ENCODE results near the gene WNT6.

WNT6 gene

GRCh38 chr2:218888341-218888740 is 28.7 kb downstream of the WNT6 start:
- in situ Hi-C loops (cut with MboI; ENCODE audit: low sequenced_read_pairs): no loop called here

DNA sequence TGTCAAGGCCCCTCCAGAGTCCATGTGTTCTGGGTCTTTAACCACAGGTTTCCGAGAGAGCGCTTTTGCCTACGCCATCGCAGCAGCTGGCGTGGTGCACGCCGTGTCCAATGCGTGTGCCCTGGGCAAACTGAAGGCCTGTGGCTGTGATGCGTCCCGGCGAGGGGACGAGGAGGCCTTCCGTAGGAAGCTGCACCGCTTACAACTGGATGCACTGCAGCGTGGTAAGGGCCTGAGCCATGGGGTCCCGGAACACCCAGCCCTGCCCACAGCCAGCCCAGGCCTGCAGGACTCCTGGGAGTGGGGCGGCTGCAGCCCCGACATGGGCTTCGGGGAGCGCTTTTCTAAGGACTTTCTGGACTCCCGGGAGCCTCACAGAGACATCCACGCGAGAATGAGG is 30.3 kb downstream of the WNT6 start:
- in situ Hi-C loops (cut with MboI; ENCODE audit: low sequenced_read_pairs): no loop called here

DNA sequence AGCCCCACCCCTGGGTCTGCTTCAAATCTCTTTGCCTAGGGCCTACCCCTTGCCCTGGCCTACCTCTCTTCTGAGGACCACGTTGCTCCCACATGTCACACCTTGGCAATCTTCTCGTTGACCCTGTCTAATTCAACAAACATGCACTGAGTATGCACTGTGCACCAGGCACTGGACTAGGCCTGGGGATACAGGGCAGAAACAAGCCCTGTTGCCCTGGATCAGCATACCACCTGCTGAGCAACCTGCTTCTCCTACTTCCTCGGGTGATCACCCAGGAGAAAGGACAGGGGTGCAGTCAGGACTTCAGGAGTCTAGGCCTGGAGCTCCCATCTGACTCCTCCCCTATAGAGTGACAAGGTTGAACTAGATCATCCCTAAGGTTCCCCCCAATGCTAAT is 30.8 kb downstream of the WNT6 start:
- in situ Hi-C loops (cut with MboI; ENCODE audit: low sequenced_read_pairs): no loop called here

DNA sequence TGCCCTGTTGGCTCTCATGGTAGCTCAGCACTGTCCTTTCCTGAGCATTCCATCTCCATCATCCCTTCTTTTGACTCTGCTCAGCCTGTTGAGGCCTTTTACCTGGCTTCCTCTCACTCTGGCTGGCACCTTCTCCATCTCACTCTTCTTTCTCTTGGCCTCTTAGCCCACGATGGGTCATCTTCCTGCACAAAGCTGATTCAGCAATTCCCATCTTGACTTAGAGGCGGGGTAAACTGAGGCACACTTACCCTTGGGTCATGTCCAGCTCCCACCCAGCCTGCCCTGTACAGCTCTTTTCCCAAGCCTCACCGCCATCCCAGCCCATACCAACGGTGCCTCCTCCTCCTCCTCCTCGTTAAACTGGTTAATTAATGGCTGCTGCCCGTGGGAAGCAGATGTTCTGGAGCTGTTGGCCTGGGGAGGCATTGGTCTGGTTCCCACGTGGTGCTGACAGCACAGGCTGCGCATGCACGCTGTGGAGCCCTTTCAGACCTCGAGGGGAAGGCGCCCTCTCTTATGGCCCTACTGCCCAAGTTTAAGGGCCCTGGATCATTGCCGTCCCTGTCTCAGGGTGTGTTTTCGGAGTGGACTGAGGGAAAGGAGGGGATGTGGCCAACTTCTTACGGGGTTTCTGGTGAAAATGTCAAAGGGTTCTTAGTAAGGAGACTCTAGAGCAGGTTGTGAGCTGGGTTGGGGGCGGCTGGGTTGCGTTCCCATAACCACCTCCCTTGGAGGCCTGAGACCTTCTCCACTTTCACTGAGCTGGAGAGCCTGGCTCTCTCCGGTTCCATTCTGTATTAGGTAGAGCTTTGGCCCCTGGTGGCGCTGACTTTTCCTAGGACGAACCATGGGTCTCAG is 31.9 kb downstream of the WNT6 start:
- in situ Hi-C loops (cut with MboI; ENCODE audit: low sequenced_read_pairs): no loop called here

DNA sequence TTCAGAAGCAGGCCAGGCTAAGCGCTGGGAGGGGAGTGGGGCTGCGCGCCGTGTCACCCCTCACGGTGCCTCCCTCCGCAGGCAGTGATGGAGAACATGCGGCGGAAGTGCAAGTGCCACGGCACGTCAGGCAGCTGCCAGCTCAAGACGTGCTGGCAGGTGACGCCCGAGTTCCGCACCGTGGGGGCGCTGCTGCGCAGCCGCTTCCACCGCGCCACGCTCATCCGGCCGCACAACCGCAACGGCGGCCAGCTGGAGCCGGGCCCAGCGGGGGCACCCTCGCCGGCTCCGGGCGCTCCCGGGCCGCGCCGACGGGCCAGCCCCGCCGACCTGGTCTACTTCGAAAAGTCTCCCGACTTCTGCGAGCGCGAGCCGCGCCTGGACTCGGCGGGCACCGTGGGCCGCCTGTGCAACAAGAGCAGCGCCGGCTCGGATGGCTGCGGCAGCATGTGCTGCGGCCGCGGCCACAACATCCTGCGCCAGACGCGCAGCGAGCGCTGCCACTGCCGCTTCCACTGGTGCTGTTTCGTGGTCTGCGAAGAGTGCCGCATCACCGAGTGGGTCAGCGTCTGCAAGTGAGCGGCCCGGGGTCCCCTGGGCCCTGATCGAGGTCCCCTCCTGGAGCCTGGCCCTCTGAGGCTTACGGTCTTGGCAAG is 33.2 kb downstream of the WNT6 start:
- in situ Hi-C loops (cut with MboI; ENCODE audit: low sequenced_read_pairs): no loop called here

DNA sequence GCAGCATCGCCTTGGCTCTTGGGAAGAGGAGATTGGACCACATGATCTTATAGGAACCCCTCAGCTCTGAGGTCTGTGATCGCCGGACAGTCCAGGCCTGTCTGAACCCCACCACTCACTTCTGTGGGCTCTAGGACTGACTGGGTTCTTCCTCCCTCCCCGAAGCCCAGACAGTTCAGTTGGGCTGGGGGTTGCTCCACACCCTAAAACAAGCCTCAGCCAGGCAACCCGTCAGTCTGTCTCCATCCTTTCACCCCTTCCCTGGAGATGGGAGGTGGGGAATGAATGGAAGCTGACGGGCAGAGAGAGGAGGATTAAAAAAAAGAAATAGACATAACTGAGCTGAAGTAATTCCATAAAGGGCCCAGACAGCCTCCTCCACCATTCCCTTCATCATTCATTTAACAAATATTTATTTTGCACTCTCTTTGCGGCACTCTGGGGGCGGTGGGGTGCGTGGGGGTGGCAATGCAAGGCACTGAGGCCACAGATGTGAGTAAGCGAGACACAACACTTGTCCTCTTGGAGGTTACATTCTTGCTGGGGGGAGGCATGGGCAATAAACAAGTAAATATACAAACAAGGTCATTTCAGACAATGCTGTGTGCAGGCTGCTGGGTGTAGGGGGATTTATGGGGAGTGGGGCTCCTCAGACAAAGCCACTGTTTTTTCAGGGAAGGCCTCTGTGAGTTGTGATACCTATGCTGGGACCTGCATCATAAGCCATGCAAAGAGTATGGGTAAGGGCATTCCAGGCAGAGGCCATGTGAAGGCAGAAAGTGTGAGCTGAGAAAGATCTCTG is 33.9 kb downstream of the WNT6 start:
- in situ Hi-C loops (cut with MboI; ENCODE audit: low sequenced_read_pairs): no loop called here

DNA sequence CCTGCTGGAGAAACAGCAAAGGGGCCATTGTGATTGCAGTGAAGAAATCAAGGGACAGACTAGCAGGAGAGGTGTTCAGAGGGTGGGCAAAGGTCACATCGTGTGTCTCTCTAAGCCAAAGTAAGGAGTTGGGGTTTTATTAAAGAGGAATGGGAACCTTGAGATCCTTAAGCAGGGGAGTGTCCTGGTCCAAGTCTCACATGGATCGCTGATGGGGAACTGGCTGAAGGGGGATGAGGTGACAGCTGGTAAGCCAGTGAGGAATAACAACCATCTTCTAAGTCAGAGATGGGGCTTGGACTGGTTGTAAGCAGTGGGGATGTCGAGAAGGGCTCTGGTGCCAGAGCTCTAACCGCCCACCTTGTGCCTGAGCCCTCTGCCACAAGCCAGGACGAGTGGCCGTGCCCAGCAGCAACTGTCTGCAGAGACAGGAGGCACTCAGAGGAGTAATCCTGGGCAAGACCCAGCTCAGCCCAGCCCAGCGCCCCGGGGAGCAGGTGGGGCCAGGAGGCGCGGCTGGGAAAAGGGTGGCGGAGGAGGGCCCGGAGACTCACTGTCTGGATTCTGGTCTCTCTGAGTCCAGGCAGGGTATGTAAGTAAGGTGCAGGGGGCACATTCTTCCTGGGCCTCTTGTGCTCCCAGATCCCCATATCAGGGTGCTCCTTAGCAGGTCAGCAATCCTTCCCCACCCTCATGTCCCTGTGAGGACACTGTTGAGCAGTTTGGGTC is 34.7 kb downstream of the WNT6 start:
- in situ Hi-C loops (cut with MboI; ENCODE audit: low sequenced_read_pairs): no loop called here

DNA sequence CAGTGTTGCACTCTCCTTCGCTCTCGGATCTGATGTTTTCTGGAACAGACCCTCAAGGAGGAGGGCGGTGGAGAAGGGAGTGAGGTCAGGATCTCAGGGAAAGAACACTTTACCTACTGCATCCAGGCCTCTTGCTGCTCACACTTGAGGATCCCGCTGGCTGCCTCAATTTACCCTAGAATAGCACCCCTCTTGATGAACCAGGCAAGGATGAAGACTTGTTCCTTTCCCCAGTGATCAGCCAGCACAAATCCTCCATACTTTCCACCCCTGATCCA is 35.2 kb downstream of the WNT6 start:
- in situ Hi-C loops (cut with MboI; ENCODE audit: low sequenced_read_pairs): no loop called here

DNA sequence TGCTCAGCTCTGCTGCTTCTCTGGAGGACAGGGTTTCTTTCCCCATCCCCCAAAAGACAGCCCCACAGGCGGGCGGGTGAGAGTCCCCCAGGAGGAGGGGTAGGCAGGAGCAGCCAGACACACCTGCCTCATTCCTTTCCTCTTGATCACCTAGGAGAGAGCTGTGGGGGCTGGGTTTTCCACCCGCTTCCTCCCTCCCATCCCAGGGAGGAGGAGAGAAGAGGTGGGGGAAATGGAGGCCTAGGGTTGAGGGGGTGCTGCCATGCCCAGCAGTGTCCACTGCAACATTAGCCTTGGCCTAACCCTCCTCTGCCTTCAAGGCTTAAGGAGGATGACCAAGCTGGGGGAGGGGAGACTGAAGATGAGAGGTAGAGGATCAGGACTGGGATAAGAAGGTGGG is 35.7 kb downstream of the WNT6 start:
- in situ Hi-C loops (cut with MboI; ENCODE audit: low sequenced_read_pairs): no loop called here

GRCh38 chr2:218895759-218896500 is 36.3 kb downstream of the WNT6 start:
- in situ Hi-C loops (cut with MboI; ENCODE audit: low sequenced_read_pairs): no loop called here

DNA sequence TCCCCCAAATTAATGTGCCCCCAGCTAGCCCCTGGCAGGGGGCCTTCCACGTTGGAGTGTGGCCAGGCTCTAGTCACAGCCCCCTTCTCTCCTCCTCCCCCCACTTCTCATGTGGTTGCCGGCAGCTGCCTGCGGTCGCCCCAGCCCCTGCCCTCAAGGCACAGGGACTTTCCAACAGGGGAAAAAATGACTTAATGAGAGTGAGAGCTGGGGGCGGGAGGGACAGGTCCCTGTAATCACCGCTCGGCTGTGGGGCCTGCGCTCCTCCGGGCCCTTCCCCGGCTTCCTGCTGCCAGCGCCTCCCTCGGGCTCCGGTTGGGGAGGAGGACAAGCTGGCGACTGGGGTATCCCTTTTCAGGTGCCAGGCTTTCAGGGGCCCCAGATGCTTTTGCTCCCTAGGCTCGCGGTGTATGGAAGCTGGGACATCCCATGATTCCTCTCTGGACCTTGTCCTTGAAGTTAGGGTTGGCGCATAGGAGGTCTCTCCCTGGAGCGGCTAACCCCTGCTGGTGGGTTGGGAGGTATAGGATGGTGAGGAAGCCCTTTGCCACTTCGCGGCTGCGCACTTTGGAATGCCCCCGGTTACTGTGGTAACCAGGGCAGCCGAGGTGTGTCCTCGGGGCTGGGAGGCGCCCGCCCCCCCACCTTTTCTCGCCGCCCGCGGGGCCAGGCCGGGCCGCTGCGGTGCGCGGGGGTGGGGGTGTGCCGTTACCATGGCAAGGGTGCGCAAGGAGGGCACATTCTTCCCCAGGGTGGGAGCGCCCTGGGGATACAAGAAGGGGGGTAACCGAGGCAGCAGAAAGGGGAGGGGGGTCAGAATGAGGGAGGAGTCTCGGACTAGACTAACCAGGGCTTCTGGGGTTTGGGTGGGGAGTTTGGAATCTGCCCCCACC is 37.1 kb downstream of the WNT6 start:
- in situ Hi-C loops (cut with MboI; ENCODE audit: low sequenced_read_pairs): no loop called here

DNA sequence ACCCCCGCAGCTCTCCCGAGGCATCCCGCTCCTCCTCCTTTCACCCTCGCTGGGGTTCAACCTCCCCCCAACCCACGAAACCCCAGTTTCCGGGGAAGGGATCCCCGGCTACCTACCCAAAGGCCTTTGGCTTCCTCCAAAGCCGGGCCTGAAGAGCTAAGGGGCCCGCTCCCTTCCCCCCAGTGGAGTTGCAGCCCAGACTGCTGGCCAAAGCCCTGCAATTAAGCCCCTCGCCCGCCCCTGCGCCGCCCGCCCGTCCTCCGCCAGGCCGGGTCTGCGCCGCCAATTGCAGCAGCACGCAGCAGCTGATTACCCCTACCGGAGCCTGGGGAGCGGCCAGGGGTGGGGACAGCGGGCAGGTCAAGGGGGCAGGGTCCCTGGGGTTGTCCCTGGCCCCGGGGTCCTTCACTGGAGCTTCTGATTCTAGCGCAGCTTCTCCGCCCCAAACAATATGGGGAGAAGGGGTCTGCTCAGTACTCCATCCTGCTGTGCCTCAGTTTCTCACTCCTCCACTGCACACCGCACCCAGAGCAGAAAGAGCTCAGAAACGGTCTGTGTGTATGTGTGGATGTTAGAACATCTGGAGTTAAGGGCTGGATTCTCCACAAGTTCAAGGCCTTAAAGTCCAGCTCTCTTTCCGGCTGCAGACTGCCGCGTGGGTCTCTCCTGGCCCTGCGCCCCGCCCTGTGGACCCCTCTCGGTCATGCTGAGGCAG is 37.9 kb downstream of the WNT6 start:
- in situ Hi-C loops (cut with MboI; ENCODE audit: low sequenced_read_pairs): no loop called here

GRCh38 chr2:218898109-218898878 is 38.7 kb downstream of the WNT6 start:
- in situ Hi-C loops (cut with MboI; ENCODE audit: low sequenced_read_pairs): no loop called here

GRCh38 chr2:218899147-218899546 is 39.5 kb downstream of the WNT6 start:
- in situ Hi-C loops (cut with MboI; ENCODE audit: low sequenced_read_pairs): no loop called here

DNA sequence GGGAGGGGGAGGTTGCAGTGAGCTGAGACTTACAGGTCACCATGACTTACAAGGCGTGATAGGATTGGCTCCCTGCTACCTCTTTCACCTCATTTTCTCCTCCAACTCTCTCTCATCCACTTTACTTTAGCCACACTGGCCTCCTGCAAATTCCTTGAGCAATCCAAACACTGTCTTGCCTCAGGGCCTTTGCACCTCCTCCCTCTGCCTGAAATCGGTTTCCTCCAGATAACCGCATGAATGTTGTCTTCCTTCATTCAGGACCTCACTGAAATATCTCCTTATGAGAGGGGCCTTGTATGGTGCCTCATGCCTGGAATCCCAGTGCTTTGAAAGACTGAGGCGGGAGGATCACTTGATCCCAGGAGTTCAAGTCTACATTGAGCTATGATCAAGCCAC is 42.8 kb downstream of the WNT6 start:
- in situ Hi-C loops (cut with MboI; ENCODE audit: low sequenced_read_pairs): no loop called here

GRCh38 chr2:218904176-218904575 is 44.6 kb downstream of the WNT6 start:
- in situ Hi-C loops (cut with MboI; ENCODE audit: low sequenced_read_pairs): no loop called here

DNA sequence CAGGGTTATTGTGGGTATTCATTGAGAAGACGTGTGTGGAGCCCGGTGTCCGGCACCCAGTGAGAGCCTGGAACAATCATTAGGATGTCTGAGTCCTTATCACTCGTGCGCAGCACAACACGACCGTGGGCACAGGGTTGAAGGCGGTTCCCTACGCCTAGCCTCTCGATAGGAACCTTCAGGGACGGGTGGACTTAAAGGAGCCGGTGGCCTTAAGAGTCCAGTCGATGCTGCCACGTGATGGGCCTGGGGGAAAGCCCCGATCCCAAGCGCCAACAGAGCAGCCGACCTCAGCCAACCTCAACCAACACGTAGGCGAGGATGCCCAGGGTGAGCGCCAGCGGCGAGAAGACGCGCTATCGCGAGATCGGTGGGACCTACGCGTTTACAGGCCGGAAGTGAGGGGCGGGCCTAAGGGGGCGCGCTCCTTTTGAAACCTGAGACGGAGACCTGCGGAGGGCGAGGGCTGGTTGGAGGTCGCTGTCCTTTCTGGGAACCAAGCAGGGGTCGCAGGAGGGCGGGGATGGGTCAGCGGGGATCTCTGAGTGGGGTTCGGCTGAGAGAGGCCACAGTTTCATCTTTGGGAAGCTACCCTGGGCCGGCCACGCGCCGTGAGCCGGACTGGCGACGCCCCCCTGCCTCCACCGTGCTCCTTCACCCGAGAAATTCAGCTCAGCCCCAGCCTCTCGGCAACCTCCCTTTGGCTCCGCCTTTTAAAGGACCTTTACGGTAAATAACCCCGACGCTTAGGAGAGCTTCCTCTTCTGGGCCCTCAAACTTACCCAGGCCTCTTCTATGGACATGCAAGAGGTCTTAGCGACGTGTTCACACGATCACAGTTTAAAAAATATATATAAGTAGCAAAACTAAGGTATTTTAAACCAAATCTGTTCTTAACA is 49.4 kb downstream of the WNT6 start:
- in situ Hi-C loops (cut with MboI; ENCODE audit: low sequenced_read_pairs): no loop called here
